Glutamatergic neuron (in vitro differentiated cells): ENCODE data around the gene NSL1. TPM values are rescaled to one million over a fixed set of nuclear protein-coding genes. Genes with fewer than 3 reads are reported as not detected.

Experiments
- DNase-seq: peaks from one replicate; pipeline ENCODE4 v3.0.0; 2022
- H3K27ac Mint-ChIP-seq: one replicate; pipeline ENCODE4 v1.8.0; 2020; ENCODE audit warnings: mild to moderate bottlenecking, mixed read lengths, inconsistent platforms; ENCODE audit not compliant: unreplicated experiment
- H3K27me3 Mint-ChIP-seq: one replicate; pipeline ENCODE4 v1.8.0; 2020; ENCODE audit warnings: mild to moderate bottlenecking, moderate library complexity, mixed read lengths, inconsistent platforms; ENCODE audit not compliant: unreplicated experiment
- H3K36me3 Mint-ChIP-seq: one replicate; pipeline ENCODE4 v1.8.0; 2020; ENCODE audit warnings: mild to moderate bottlenecking, mixed read lengths, inconsistent platforms; ENCODE audit not compliant: unreplicated experiment
- H3K4me1 Mint-ChIP-seq: one replicate; pipeline ENCODE4 v1.8.0; 2020; ENCODE audit warnings: mild to moderate bottlenecking, low read depth, mixed read lengths, inconsistent platforms; ENCODE audit not compliant: unreplicated experiment
- H3K4me3 Mint-ChIP-seq: one replicate; pipeline ENCODE4 v1.8.0; 2020; ENCODE audit warnings: mild to moderate bottlenecking, mixed read lengths, inconsistent platforms; ENCODE audit not compliant: unreplicated experiment
- H3K9me3 Mint-ChIP-seq: one replicate; pipeline ENCODE4 v1.8.0; 2020; ENCODE audit warnings: mild to moderate bottlenecking, moderate library complexity, mixed read lengths, inconsistent platforms; ENCODE audit not compliant: unreplicated experiment
- CTCF ChIP-seq: fragments of 200-600 bp; sonication (generic); IDR thresholded peaks from one replicate; pipeline ENCODE4 v1.5.0; 2021; ENCODE audit not compliant: partially characterized antibody, unreplicated experiment
- total RNA-seq: library from RNA; stranded (reverse); fragmentation: NEBNext Ultra II Directional; extraction: Animal tissue kit (Norgen Biotek cat#: 25700); gene quantifications from one replicate; pipeline ENCODE4 v1.2.1, GENCODE V29; 2021; ENCODE audit not compliant: unreplicated experiment

Gene NSL1
- total RNA-seq, 1 donor from 2014 or later = 35.0 TPM

GRCh38 chr1:212702672-212703071 is 88.9 kb downstream of the NSL1 start:
- Mint-ChIP-seq H3K4me3 (no peak overlapping the region), H3K9me3 (peaks cover 7% of the 10 kb centered on the region), H3K27ac (no peak overlapping the region), H3K36me3 (no peaks in the 10 kb centered on the region), H3K4me1 (peaks cover 4% of the 10 kb centered on the region), H3K27me3 (peaks cover 13% of the 10 kb centered on the region)
- TF ChIP-seq CTCF = no peak
- no peak for DNase-seq

DNA sequence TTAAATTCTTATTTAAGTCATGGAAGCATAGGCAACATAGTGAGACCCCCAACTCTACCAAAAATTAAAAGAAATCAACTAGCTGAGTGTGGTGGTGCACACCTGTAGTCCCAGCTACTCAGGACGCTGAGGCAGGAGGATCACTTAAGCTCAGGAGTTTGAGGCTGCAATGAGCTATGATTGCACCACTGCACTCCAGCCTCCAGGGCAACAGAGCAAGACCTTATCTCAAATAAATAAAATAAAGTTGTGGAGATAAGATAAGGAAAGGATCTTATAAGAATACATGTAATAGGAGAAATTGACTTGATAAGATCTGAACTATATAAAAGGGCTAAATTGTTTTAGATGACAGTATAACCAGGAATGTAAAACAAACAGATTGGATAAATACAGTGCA is 89.7 kb downstream of the NSL1 start:
- Mint-ChIP-seq H3K4me1 (peaks cover 4% of the 10 kb centered on the region), H3K9me3 (peaks cover 7% of the 10 kb centered on the region), H3K27me3 (peaks cover 13% of the 10 kb centered on the region), H3K27ac (no peak overlapping the region), H3K4me3 (no peak overlapping the region), H3K36me3 (no peaks in the 10 kb centered on the region)
- no peak for DNase-seq
- no peak for TF ChIP-seq CTCF

GRCh38 chr1:212700892-212701819 is 90.4 kb downstream of the NSL1 start:
- H3K36me3 Mint-ChIP-seq = no peaks in the 10 kb centered on the region
- peaks cover 4% of the 10 kb centered on the region for H3K4me1 Mint-ChIP-seq
- TF ChIP-seq CTCF = no peak
- peaks cover 16% of the 10 kb centered on the region for H3K27me3 Mint-ChIP-seq
- peak; percentile 50 for DNase-seq
- peak overlapping the region; percentile 57 for H3K27ac Mint-ChIP-seq
- H3K4me3 Mint-ChIP-seq = peak overlapping the region; percentile 83
- peaks cover 7% of the 10 kb centered on the region for H3K9me3 Mint-ChIP-seq

DNA sequence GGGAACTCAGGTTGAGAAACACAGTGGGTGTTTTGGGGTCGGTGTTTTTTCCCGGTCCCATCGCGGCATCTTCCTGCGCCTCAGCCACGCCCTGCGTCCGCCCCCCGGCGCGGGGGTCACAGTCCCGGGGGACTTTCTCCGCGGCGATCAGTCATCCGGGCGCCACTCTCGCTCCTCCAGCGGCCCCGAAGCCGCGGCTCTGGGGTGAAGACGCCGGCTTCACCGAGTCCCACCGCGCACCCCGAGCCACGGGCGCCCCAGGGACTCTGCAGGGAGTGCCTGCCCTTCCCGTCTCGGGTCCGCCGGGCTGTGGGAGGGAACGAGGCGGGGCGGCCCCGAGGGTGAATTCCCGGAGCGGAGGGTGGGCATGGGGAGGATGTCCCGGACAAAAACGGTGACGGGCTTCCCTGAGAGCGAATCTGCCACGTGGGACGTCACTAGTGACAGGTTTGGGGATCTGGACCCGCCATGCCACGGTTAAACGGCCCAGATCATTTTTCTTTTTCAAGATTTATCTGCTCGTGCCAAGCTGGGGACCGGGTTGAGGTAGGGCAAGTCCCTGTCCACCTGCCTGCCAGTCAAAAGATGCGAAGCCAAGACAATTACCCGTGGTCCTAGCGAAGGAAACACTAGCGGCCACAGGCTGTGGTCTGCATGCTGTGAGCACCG is 91.2 kb downstream of the NSL1 start:
- TF ChIP-seq CTCF = no peak
- Mint-ChIP-seq H3K4me3 (peak overlapping the region; percentile 83), H3K4me1 (peaks cover 4% of the 10 kb centered on the region), H3K27me3 (peaks cover 16% of the 10 kb centered on the region), H3K36me3 (no peaks in the 10 kb centered on the region), H3K9me3 (peaks cover 7% of the 10 kb centered on the region), H3K27ac (no peak overlapping the region)
- DNase-seq = peak; percentile 30
